CD4-positive, alpha-beta T cell (primary cell): ENCODE results near the gene LEFTY1. TPM values are rescaled to one million over a fixed set of nuclear protein-coding genes. Genes with fewer than 3 reads are reported as not detected.

Experiments
- ATAC-seq: fragments of 200-7000 bp; cut with Tn5 transposase; one replicate; pipeline ENCODE4 v1.10.0; 2022; ENCODE audit warnings: mild to moderate bottlenecking; ENCODE audit not compliant: poor library complexity
- CTCF ChIA-PET: fragments of 350-600 bp; sonication (Branson Sonifier 250); formaldehyde crosslinking; loops from one replicate; lab custom pipeline; 2021; ENCODE audit warnings: antibody characterized with exemption, inconsistent platforms; lab: Charles Lee
- POLR2A ChIA-PET: fragments of 350-600 bp; sonication (Branson Sonifier 250); formaldehyde crosslinking; loops from one replicate; lab custom pipeline; 2021; ENCODE audit warnings: antibody characterized with exemption, inconsistent platforms; lab: Charles Lee
- DNase-seq, 14 experiments: peaks; one replicate each; pipeline ENCODE4 v3.0.0-alpha.2; 2013 to 2020; ENCODE audit warnings: mixed read lengths in 2 of 14
- H3K27ac ChIP-seq, 2 donors: one replicate each; pipeline versions ENCODE4 v1.5.1 to v1.7.0; 2013; ENCODE audit warnings: low read length in 2 of 2, low read depth in 1 of 2, mild to moderate bottlenecking in 1 of 2
- H3K27me3 ChIP-seq, 2 experiments: 1 replicate in 1 of 2; 2 replicates in 1 of 2; pipeline versions ENCODE4 v1.6.1 to v1.7.0; 2013; ENCODE audit warnings: low read length in 2 of 2, control low read depth in 1 of 2, mild to moderate bottlenecking in 1 of 2, moderate library complexity in 1 of 2; ENCODE audit not compliant: insufficient read depth in 2 of 2, control insufficient read depth in 1 of 2
- H3K36me3 ChIP-seq: one replicate; pipeline ENCODE4 v1.6.1; 2013; ENCODE audit warnings: low read length, control low read depth; ENCODE audit not compliant: insufficient read depth
- H3K4me1 ChIP-seq: one replicate; pipeline ENCODE4 v1.6.1; 2013; ENCODE audit warnings: low read length, control low read depth; ENCODE audit not compliant: insufficient read depth
- H3K4me3 ChIP-seq: one replicate; pipeline ENCODE4 v1.5.1; 2013; ENCODE audit warnings: mild to moderate bottlenecking, low read length, moderate library complexity
- H3K9me3 ChIP-seq, 2 experiments: 1 replicate in 1 of 2; 2 replicates in 1 of 2; pipeline versions ENCODE4 v1.6.1 to v1.7.0; 2013; ENCODE audit warnings: low read length in 2 of 2, mild to moderate bottlenecking in 2 of 2, control low read depth in 1 of 2, moderate library complexity in 1 of 2; ENCODE audit not compliant: control insufficient read depth in 1 of 2, insufficient read depth in 1 of 2
- H3K27ac Mint-ChIP-seq: one replicate; pipeline ENCODE4 v1.8.0; 2020; ENCODE audit warnings: mixed read lengths
- H3K27me3 Mint-ChIP-seq: one replicate; pipeline ENCODE4 v1.8.0; 2021; ENCODE audit warnings: mixed read lengths
- H3K36me3 Mint-ChIP-seq: one replicate; pipeline ENCODE4 v1.8.0; 2021; ENCODE audit warnings: low read depth, mixed read lengths
- H3K4me1 Mint-ChIP-seq: one replicate; pipeline ENCODE4 v1.8.0; 2021; ENCODE audit warnings: low read depth, mixed read lengths
- H3K4me3 Mint-ChIP-seq: one replicate; pipeline ENCODE4 v1.8.0; 2020; ENCODE audit warnings: mild to moderate bottlenecking, mixed read lengths
- H3K9me3 Mint-ChIP-seq: one replicate; pipeline ENCODE4 v1.8.0; 2020; ENCODE audit warnings: mixed read lengths
- intact Hi-C, 2 experiments: fragments of 100-400 bp; cut with DNase I in 1 of 2; cut with micrococcal nuclease in 1 of 2; formaldehyde crosslinking; loops; one replicate each; pipeline versions ENCODE4 v1.15.1 to v1.9.0; 2023 to 2025; cut with DNase I, micrococcal nuclease
- total RNA-seq, 174 experiments: library from RNA in 2 of 174; stranded (reverse) in 2 of 174; gene quantifications; one replicate each; pipeline ENCODE4 v1.2.3 and lab custom pipeline; 2021 to 2026
- TF ChIP-seq, protein P1 (sequence below): fragments of 200-600 bp; IDR thresholded peaks from one replicate; pipeline ENCODE4 v1.8.0; 2022; ENCODE audit warnings: antibody characterized with exemption, mild to moderate bottlenecking

The LEFTY1 gene
- total RNA-seq, 2 experiments from 2014 or later, result not detected

DNA sequence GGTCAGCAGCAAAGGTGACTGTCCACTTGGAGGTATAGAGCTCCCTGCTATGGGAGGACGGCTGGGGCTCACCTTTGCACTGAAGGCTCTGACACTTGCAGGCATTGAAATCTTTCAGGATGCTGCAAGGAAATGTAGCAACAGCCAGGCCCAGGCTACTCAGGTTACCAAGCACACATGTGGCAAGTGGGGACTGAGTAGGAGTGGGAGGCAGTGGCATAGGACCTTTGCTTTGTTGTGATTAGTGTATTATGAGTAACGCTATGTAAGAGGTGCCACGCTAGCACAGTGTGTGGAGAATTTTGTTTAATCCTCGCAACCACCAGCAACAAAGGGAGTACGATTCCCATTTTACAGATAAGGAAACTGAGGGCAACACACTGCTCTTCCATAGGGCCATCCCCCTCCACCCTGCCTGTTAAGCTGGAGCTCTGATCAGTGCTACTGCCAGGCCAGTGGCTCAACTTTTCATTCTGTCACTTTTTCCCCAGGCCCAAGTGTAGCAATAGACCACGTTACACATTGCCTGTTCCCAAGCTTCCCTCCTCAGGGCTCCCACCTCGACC lies 28.0 kb downstream of the LEFTY1 start:
- peaks cover 29% of the 10 kb centered on the region for H3K4me1 ChIP-seq
- no peaks in the 10 kb centered on the region for H3K9me3 ChIP-seq
- no peak for DNase-seq
- H3K4me3 Mint-ChIP-seq, result no peak overlapping the region
- no peak overlapping the region for H3K4me3 ChIP-seq
- no peak overlapping the region for H3K27ac ChIP-seq
- H3K36me3 ChIP-seq, result peaks cover 98% of the 10 kb centered on the region
- H3K36me3 Mint-ChIP-seq, result peaks cover 95% of the 10 kb centered on the region
- CTCF ChIA-PET, result no interaction called here
- peaks cover 15% of the 10 kb centered on the region for H3K4me1 Mint-ChIP-seq
- POLR2A ChIA-PET, result interaction anchor here (0.9 to 1.0 kb wide), 2 partner anchors 76 to 83 kb away, joined by 3 to 5 read pairs; partner anchors contain the start of gene SRP9
- TF ChIP-seq, protein P1, sequence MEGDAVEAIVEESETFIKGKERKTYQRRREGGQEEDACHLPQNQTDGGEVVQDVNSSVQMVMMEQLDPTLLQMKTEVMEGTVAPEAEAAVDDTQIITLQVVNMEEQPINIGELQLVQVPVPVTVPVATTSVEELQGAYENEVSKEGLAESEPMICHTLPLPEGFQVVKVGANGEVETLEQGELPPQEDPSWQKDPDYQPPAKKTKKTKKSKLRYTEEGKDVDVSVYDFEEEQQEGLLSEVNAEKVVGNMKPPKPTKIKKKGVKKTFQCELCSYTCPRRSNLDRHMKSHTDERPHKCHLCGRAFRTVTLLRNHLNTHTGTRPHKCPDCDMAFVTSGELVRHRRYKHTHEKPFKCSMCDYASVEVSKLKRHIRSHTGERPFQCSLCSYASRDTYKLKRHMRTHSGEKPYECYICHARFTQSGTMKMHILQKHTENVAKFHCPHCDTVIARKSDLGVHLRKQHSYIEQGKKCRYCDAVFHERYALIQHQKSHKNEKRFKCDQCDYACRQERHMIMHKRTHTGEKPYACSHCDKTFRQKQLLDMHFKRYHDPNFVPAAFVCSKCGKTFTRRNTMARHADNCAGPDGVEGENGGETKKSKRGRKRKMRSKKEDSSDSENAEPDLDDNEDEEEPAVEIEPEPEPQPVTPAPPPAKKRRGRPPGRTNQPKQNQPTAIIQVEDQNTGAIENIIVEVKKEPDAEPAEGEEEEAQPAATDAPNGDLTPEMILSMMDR, result no peak
- no peaks in the 10 kb centered on the region for H3K9me3 Mint-ChIP-seq
- ATAC-seq, result no peak
- intact Hi-C loops, result no loop called here
- no peaks in the 10 kb centered on the region for H3K27me3 Mint-ChIP-seq
- H3K27ac Mint-ChIP-seq, result peak overlapping the region; percentile 7
- H3K27me3 ChIP-seq, result no peaks in the 10 kb centered on the region

DNA sequence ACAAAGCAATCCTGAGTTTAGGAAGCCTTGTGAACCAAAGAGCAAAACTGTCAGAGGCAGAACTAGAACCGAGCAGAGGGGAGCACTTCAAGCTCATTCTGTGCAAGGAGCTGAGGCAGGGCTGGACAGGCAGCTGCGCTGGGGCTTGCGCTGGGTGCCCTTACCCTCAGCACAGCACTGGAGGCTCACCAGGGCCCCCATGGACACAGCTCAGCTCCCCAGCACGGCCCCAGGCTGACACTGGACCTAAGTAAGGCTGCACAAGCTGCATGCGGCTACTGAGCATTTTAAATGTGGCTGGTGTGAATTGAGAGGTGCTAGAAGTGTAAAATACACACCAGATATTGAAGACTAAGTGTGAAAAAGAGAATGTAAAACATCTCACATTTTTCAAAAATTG lies 28.8 kb downstream of the LEFTY1 start:
- no peak for DNase-seq
- ChIA-PET CTCF (no interaction called here), POLR2A (interaction anchor here (0.7 kb wide), 1 partner anchor 63 kb away, joined by 3 read pairs; no protein-coding TSS in a partner anchor)
- peaks cover 95% of the 10 kb centered on the region for H3K36me3 Mint-ChIP-seq
- peaks cover 6% of the 10 kb centered on the region for H3K4me1 Mint-ChIP-seq
- TF ChIP-seq, protein P1, result no peak
- H3K27ac Mint-ChIP-seq, result no peak overlapping the region
- no peaks in the 10 kb centered on the region for H3K9me3 ChIP-seq
- no peaks in the 10 kb centered on the region for H3K27me3 ChIP-seq
- no peak overlapping the region for H3K4me3 ChIP-seq
- no peak overlapping the region for H3K27ac ChIP-seq
- no peaks in the 10 kb centered on the region for H3K9me3 Mint-ChIP-seq
- no peaks in the 10 kb centered on the region for H3K27me3 Mint-ChIP-seq
- H3K4me1 ChIP-seq, result peaks cover 25% of the 10 kb centered on the region
- ATAC-seq, result no peak
- no peak overlapping the region for H3K4me3 Mint-ChIP-seq
- intact Hi-C loops, result no loop called here
- H3K36me3 ChIP-seq, result peaks cover 98% of the 10 kb centered on the region

DNA sequence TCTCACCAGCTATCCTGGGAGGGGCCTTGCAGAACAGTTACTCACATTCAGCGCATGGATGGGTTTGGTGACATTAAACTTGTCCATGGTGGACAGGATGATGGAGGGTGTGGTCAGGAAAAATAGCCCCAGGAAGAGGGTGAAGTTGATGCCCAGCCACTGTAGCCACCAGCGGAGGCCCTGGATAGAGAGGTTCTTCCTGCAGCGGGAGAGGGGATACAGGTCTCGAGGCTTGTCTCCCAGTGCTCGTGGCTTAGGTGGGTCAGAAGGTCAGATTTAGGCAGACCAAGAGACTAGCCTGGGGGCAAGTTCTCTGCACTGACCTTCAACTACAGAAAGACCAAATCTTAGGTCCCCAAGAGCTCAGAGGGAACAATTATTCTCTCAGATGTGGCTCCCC lies 29.8 kb downstream of the LEFTY1 start:
- no peak for ATAC-seq
- Mint-ChIP-seq H3K4me3 (no peak overlapping the region), H3K4me1 (peaks cover 10% of the 10 kb centered on the region), H3K27ac (no peak overlapping the region), H3K36me3 (peaks cover 97% of the 10 kb centered on the region), H3K9me3 (no peaks in the 10 kb centered on the region), H3K27me3 (no peaks in the 10 kb centered on the region)
- Histone ChIP-seq H3K27me3 (no peaks in the 10 kb centered on the region), H3K9me3 (no peaks in the 10 kb centered on the region), H3K36me3 (peaks cover 98% of the 10 kb centered on the region), H3K4me1 (peaks cover 23% of the 10 kb centered on the region), H3K4me3 (no peak overlapping the region), H3K27ac (peak overlapping the region in 1 of 2 donors; percentile 7)
- CTCF ChIA-PET, result no interaction called here
- no peak for DNase-seq
- POLR2A ChIA-PET, result interaction anchor here (0.6 kb wide), 1 partner anchor 380 kb away, joined by 3 read pairs; no protein-coding TSS in a partner anchor
- TF ChIP-seq, protein P1, result no peak
- intact Hi-C loops, result loop anchor here in 1 of 2 experiments (5.0 kb wide), 1 partner anchor 118 kb away; no protein-coding TSS in a partner anchor
